Type B pancreatic cell (in vitro differentiated cells): ENCODE data around the gene FBXL19. TPM values are rescaled to one million over a fixed set of nuclear protein-coding genes. Genes with fewer than 3 reads are reported as not detected.

Experiments
- DNase-seq: peaks from one replicate; pipeline ENCODE4 v3.0.0; 2021; ENCODE audit warnings: mixed read lengths; ENCODE audit not compliant: unreplicated experiment; ENCODE audit errors: extremely low spot score
- H3K27ac Mint-ChIP-seq: 2 replicates; pipeline ENCODE4 v1.8.0; 2021; ENCODE audit warnings: mild to moderate bottlenecking, mixed read lengths
- H3K27me3 Mint-ChIP-seq: 2 replicates; pipeline ENCODE4 v1.8.0; 2021; ENCODE audit warnings: mixed read lengths
- H3K36me3 Mint-ChIP-seq: 2 replicates; pipeline ENCODE4 v1.8.0; 2021; ENCODE audit warnings: mixed read lengths
- H3K4me1 Mint-ChIP-seq: one replicate; pipeline ENCODE4 v1.8.0; 2021; ENCODE audit warnings: mixed read lengths; ENCODE audit not compliant: unreplicated experiment
- H3K4me3 Mint-ChIP-seq: 2 replicates; pipeline ENCODE4 v1.8.0; 2021; ENCODE audit warnings: mild to moderate bottlenecking, mixed read lengths
- H3K9me3 Mint-ChIP-seq: 2 replicates; pipeline ENCODE4 v1.8.0; 2021; ENCODE audit warnings: mixed read lengths
- total RNA-seq: library from RNA; stranded (reverse); gene quantifications from 2 replicates; pipeline ENCODE4 v1.2.1, GENCODE V29; 2021; ENCODE audit warnings: low replicate concordance
- TF ChIP-seq, protein P1 (sequence below): fragments of 200-600 bp; sonication (generic); conservative IDR thresholded peaks from 2 replicates; pipeline ENCODE4 v1.5.0; 2021; ENCODE audit warnings: antibody characterized with exemption, mild to moderate bottlenecking

The FBXL19 gene
- total RNA-seq, 1 donor from 2014 or later: 46.4 TPM

DNA sequence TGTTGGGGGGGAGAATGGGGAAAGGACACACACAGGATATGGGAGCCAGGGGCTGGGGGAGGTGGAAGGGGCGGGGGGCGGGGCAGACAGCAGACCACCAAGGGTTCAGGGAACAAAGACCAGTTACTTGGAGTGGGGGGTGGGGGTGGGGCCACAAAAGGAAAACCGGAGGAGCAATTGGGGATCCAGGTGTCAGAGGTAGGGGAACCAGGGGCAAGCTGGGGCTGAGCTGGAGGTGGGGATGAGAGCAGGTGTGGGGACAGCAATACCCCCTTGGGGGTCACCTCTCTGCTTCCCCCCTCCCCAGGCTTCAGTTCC, 24.1 kb downstream of the FBXL19 start:
- Mint-ChIP-seq H3K9me3 (no peaks in the 10 kb centered on the region), H3K27ac (no peak overlapping the region), H3K4me3 (peak overlapping the region; percentile 85), H3K36me3 (peaks cover 13% of the 10 kb centered on the region), H3K27me3 (no peaks in the 10 kb centered on the region), H3K4me1 (peaks cover 13% of the 10 kb centered on the region)
- DNase-seq: no peak
- TF ChIP-seq, protein P1, sequence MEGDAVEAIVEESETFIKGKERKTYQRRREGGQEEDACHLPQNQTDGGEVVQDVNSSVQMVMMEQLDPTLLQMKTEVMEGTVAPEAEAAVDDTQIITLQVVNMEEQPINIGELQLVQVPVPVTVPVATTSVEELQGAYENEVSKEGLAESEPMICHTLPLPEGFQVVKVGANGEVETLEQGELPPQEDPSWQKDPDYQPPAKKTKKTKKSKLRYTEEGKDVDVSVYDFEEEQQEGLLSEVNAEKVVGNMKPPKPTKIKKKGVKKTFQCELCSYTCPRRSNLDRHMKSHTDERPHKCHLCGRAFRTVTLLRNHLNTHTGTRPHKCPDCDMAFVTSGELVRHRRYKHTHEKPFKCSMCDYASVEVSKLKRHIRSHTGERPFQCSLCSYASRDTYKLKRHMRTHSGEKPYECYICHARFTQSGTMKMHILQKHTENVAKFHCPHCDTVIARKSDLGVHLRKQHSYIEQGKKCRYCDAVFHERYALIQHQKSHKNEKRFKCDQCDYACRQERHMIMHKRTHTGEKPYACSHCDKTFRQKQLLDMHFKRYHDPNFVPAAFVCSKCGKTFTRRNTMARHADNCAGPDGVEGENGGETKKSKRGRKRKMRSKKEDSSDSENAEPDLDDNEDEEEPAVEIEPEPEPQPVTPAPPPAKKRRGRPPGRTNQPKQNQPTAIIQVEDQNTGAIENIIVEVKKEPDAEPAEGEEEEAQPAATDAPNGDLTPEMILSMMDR: no peak

DNA sequence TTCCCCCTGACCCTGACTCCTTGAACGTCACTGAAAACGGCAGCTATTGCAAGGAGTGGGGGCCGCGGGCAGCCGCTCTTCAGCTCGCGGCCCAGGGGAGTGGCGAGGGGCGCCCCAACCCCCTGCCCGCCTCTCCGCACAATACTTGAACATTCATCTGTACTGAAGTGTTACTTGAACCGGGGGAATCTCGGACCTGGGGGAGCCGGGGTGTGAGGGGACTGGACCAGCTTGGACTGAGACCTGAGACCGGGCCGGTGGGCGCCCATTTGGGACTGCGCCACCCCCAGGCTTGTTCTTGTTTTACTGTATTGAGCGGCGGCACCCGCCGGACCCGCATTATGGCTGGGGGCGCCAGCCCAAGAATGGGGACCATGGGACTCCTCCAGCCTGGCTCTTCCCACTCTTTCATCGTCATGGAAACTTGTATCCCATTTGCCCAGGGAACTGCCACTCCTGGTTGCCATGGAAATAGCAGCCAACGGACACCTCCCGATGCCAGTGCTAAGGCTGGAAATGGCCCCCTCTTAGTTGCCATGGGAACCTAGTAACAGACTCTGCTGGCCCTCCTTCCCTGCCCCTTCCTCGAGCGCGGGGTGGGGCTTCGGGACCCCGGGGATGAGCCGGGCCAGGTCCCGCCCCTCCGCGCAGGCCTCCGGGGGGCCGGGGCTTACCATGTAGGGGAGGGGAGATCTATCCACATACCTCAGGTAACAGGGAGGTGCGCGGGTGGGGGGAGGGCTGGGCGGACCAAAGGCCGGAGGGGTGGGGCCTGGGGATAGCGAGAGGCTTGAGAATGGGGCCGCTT, 24.7 kb downstream of the FBXL19 start:
- Mint-ChIP-seq H3K4me1 (peaks cover 13% of the 10 kb centered on the region), H3K36me3 (peaks cover 13% of the 10 kb centered on the region), H3K27me3 (no peaks in the 10 kb centered on the region), H3K4me3 (peak overlapping the region; percentile 90), H3K9me3 (no peaks in the 10 kb centered on the region), H3K27ac (peak overlapping the region; percentile 83)
- DNase-seq: peak; percentile 96
- TF ChIP-seq, protein P1: no peak

DNA sequence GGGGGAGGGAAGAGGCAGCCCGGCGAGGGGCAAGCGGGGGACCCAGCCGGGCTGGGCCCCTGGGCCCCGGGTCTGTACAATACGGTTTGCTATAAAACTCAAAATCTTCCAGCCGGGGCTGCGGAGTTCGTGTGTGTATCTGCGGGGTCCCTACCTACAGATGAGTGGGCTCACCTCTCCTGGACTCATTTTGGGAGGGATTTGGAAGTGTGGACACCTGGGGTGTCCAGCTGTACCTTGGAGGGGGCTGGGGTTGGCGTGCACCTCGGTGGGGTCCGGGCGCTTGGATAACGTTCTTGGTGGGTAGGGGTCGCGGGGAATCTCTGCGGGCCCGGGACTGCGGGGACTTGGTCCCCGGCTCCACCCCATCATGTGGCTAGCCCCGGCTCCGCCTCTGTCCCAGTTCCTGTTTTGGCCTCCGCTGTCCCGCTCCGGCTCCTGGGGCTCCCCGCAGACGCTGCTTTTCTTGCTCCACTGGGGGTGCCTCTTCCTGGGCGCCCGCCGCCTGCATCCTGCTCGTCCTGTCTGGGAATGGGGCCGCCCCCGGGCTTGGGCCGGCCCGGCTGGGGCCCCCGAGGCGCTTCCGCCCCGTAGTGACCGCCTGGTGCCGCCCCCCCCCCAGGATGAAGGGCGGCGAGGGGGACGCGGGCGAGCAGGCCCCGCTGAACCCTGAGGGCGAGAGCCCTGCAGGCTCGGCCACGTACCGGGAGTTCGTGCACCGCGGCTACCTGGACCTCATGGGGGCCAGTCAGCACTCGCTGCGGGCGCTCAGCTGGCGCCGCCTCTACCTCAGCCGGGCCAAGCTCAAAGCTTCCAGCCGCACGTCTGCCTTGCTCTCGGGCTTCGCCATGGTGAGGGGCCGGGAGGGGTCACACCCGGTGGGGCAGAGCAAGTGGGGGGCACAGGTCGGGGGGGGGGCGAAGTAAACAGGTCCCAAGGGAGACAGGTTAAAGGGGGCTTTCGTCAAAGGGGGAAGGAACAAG, 25.6 kb downstream of the FBXL19 start, which contains the start of gene ORAI3:
TSS of gene ORAI3 (plus strand) at position 402 of the 983 bp plus-strand sequence. CDS start at position 624, 222 bp downstream.
- Mint-ChIP-seq H3K9me3 (no peaks in the 10 kb centered on the region), H3K27ac (peak within 1 kb of the TSS; percentile 83), H3K4me3 (peak within 1 kb of the TSS; percentile 90), H3K36me3 (peaks cover 10% of the 10 kb centered on the region), H3K27me3 (no peaks in the 10 kb centered on the region), H3K4me1 (peaks cover 19% of the 10 kb centered on the region)
- no peak for DNase-seq
- TF ChIP-seq, protein P1: no peak

DNA sequence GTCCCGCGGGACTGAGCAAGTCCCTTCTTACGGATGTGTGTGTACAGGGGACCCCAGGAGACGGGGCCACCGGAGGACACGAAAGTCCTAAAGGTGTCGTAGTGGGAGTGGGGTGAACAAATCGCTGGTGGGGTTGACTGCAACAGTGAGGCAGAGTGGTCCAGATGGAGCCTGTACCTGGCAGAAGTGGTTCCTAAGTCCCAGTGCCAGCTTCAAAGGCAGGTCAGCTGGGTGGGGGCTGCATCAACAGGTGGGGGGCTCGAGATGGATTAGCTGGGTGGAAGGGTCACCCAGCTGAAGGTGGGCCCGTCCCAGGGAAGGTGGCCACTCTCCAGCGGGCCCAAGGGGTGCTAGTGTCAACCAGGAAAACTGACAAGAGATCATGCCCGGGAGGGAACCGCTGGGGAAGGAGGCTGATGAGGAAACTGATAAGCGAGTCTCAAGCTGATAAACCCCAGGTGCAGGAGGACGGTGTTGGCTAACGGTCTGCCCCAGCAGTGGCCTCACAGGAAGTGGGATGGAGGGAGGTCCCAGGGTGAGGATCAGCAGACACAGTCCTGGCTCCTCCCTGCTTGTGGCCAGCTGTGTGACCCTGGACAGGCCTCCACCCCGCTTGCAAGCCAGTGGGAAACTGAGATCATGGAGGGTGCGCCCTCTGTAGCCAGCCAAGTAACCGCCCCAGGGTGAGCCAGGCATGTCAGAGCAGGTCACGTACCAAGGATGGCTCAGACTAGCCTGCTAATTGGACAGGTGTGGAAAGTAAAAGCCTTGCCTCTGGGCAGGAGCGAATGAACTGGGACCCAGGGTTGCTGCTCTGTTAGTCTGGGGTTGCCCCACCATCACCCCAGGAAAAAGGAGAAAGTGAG, 26.5 kb downstream of the FBXL19 start:
- Mint-ChIP-seq H3K27me3 (no peaks in the 10 kb centered on the region), H3K4me3 (peak overlapping the region; percentile 88), H3K36me3 (peaks cover 3% of the 10 kb centered on the region), H3K27ac (peak overlapping the region; percentile 73), H3K4me1 (peaks cover 19% of the 10 kb centered on the region), H3K9me3 (no peaks in the 10 kb centered on the region)
- TF ChIP-seq, protein P1: no peak
- no peak for DNase-seq

DNA sequence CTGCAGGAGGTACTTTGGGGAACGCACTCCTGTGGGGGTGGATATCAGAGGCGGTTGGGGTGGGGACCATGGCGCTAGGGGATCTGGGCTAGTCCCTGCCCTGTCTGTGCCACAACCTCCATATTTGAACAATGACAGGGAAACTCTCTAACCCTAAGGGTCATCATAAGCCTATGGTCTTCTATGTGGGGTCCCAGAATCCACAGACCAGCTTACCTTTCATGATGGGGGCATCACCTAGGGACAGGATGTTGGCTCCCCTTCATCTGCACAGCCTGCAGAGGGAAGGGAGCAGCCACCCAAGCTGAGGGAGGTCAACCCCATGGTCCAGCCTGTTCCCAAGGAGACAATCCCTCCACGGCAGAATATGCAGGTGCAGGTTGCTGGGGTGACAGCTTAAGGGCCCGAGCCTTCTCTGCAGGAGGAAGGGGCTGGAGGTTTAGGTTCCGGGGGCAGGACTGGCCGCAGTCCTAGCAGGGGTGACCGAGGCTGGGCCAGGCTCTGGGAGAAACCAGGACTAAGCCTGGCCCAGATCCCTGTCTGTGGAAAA, 27.2 kb downstream of the FBXL19 start:
- no peaks in the 10 kb centered on the region for H3K27me3 Mint-ChIP-seq

More for the DNA sequence above, 27.2 kb downstream of the FBXL19 start:
- TF ChIP-seq, protein P1: no peak
- peak overlapping the region; percentile 88 for H3K4me3 Mint-ChIP-seq
- no peaks in the 10 kb centered on the region for H3K9me3 Mint-ChIP-seq
- peaks cover 3% of the 10 kb centered on the region for H3K36me3 Mint-ChIP-seq
- no peak overlapping the region for H3K27ac Mint-ChIP-seq
- no peak for DNase-seq
- peaks cover 19% of the 10 kb centered on the region for H3K4me1 Mint-ChIP-seq
